ENCODE measurements around the gene CSPG4. TPM values are rescaled to one million over a fixed set of nuclear protein-coding genes. Genes with fewer than 3 reads are reported as not detected.

CSPG4 gene
- total and polyA plus RNA-seq, 3 donors from 2014 or later: 4.4 to 6.5 (median 5.2) TPM

DNA sequence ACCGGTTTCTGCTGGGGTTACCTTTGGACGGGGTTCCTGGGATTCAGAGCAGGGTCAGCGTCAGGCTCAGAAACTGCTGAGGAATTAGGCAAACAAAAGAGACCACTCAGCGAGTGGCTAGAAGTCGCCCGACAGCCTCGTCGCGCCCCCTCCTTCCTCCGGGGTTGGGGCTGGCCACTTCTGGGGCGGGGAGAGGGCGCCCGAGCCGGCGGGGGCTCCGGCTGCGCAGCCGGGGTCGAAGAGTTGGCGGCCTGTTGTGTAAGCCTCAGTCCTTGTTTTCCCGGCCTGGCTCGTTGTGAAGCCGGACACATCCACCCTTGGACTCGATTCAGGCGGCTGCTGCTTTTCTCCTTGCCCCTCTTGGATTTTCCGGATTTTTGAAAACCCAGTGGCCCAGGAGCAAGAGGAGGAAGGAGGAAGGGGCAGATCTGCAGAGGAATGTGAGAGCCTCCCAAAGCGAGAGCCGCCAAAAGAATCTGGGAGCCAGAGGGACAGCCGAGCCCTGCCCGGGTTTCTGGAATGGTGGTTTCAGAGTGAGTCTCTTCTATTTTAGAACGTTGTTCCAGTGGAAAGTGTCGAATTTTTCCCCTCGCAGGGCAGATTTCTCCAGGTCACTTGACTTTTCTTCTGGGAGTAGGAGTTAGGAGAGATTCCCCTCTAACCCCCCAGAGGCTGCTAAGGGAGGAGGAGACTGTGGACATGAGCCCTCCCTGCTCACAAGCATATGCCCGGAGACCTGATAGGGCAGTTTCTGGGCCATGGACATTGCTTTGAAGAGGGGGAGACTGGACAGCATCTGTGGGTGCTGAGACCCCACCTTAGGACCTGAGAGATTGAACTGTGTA lies 64.3 kb downstream of the CSPG4 start:
- TF ChIP-seq CTCF (IDR thresholded peaks at IDR 0.05) (no peak), POLR2A (IDR thresholded peaks at IDR 0.05) (no peak)
- H3K27me3 ChIP-seq: no peaks in the 10 kb centered on the region
- WGBS, 2 donors: 3 to 4% methylated on average over 14 to 34 of the region's 34 CpGs
- H3K9me3 ChIP-seq: no peaks in the 10 kb centered on the region
- intact Hi-C loops (cut with DNase I; ENCODE audit: low total_unique reads): loop anchor here (10.0 kb wide), 1 partner anchor 194 kb away; the partner anchor contains the start of gene SIN3A
- H3K27ac ChIP-seq: peak overlapping the region; percentile 71 to 93
- H3K36me3 ChIP-seq (ENCODE audit: low read depth, missing control alignments): no peaks in the 10 kb centered on the region
- peak overlapping the region; percentile 74 to 82 for H3K4me3 ChIP-seq
- peak; percentile 52 for DNase-seq
- peaks cover 34% of the 10 kb centered on the region for H3K4me1 ChIP-seq

- peak; percentile 66 for DNase-seq
- H3K27me3 ChIP-seq: no peaks in the 10 kb centered on the region
- peaks cover 26% of the 10 kb centered on the region for H3K4me1 ChIP-seq
- H3K4me3 ChIP-seq: peak within 1 kb of the TSS; percentile 74 to 82
- WGBS, 2 donors: 0% methylated on average over 45 to 72 of the region's 76 CpGs
- peak; percentile 8 for TF ChIP-seq POLR2A (IDR thresholded peaks at IDR 0.05)
- TF ChIP-seq CTCF (IDR thresholded peaks at IDR 0.05): peak; percentile 9 to 44 (median 28)
- no peaks in the 10 kb centered on the region for H3K9me3 ChIP-seq
- H3K36me3 ChIP-seq (ENCODE audit: low read depth, missing control alignments): no peaks in the 10 kb centered on the region
- intact Hi-C loops (cut with DNase I; ENCODE audit: low total_unique reads): loop anchor here (10.0 kb wide), 1 partner anchor 193 kb away; the partner anchor contains the start of gene SIN3A
- H3K27ac ChIP-seq: peak within 1 kb of the TSS; percentile 71 to 93
Measured at GRCh38 chr15:75647370-75648155, 65.1 kb downstream of the CSPG4 start, which contains the start of gene SNX33. SNX33 (plus strand) TSS chr15:75647912; CDS start chr15:75649103, 1,191 bp downstream.

- no peaks in the 10 kb centered on the region for H3K27me3 ChIP-seq
- WGBS, 2 donors: 0 to 3% methylated on average over 8 to 26 of the region's 26 CpGs
- peak; percentile 39 for DNase-seq
- no peaks in the 10 kb centered on the region for H3K9me3 ChIP-seq
- peaks cover 20% of the 10 kb centered on the region for H3K4me1 ChIP-seq
- peak overlapping the region; percentile 74 to 82 for H3K4me3 ChIP-seq
- no peak for TF ChIP-seq POLR2A (IDR thresholded peaks at IDR 0.05)
- TF ChIP-seq CTCF (IDR thresholded peaks at IDR 0.05): no peak
- intact Hi-C loops (cut with DNase I; ENCODE audit: low total_unique reads): loop anchor here (10.0 kb wide), 1 partner anchor 192 kb away; the partner anchor contains the start of gene SIN3A
- peak overlapping the region; percentile 71 to 93 for H3K27ac ChIP-seq
- no peaks in the 10 kb centered on the region for H3K36me3 ChIP-seq (ENCODE audit: low read depth, missing control alignments)
Measured at GRCh38 chr15:75646944-75647364, 65.7 kb downstream of the CSPG4 start.

GRCh38 chr15:75646112-75646943 lies 66.3 kb downstream of the CSPG4 start:
- H3K36me3 ChIP-seq (ENCODE audit: low read depth, missing control alignments): no peaks in the 10 kb centered on the region
- TF ChIP-seq CTCF (IDR thresholded peaks at IDR 0.05) (no peak), POLR2A (IDR thresholded peaks at IDR 0.05) (no peak)
- peaks cover 14% of the 10 kb centered on the region for H3K4me1 ChIP-seq
- DNase-seq: no peak
- H3K4me3 ChIP-seq: peak overlapping the region; percentile 74 to 82
- H3K27ac ChIP-seq: peak overlapping the region; percentile 71 to 93
- 39 to 41% methylated on average over 5 of the region's 5 CpGs for WGBS, 2 donors
- H3K27me3 ChIP-seq: no peaks in the 10 kb centered on the region
- intact Hi-C loops (cut with DNase I; ENCODE audit: low total_unique reads): loop anchor here (10.0 kb wide), 1 partner anchor 192 kb away; the partner anchor contains the start of gene SIN3A
- no peaks in the 10 kb centered on the region for H3K9me3 ChIP-seq
